ENCODE results near the gene DLGAP4.

DLGAP4 gene

GRCh38 chr20:36320261-36320897 lies 14.2 kb downstream of the DLGAP4 start:
- peaks cover 2 to 4% of the 10 kb centered on the region in 2 donors for H3K36me3 Mint-ChIP-seq
- DNase-seq (no peak), ATAC-seq (replicated peaks) (no peak)
- H3K9me3 Mint-ChIP-seq = peaks cover 5% of the 10 kb centered on the region in 2 donors
- no peaks in the 10 kb centered on the region for H3K4me1 Mint-ChIP-seq
- H3K27ac Mint-ChIP-seq = no peak overlapping the region
- no peak overlapping the region for H3K4me3 Mint-ChIP-seq
- H3K27me3 Mint-ChIP-seq = peaks cover 20 to 26% of the 10 kb centered on the region in 2 donors

- Mint-ChIP-seq H3K27ac (no peak overlapping the region), H3K9me3 (peaks cover 6 to 7% of the 10 kb centered on the region in 2 donors), H3K27me3 (peaks cover 20 to 23% of the 10 kb centered on the region in 2 donors), H3K4me1 (no peaks in the 10 kb centered on the region), H3K4me3 (no peak overlapping the region), H3K36me3 (peaks cover 2 to 4% of the 10 kb centered on the region in 2 donors)
- ATAC-seq (replicated peaks) (no peak), DNase-seq (no peak)
Observed at GRCh38 chr20:36320898-36321695, 15.0 kb downstream of the DLGAP4 start.

GRCh38 chr20:36322131-36322530 lies 16.0 kb downstream of the DLGAP4 start:
- H3K27me3 Mint-ChIP-seq = peaks cover 18 to 20% of the 10 kb centered on the region in 2 donors
- H3K27ac Mint-ChIP-seq = no peak overlapping the region
- ATAC-seq (replicated peaks) (peak in 1 of 2 donors; percentile 12), DNase-seq (no peak)
- peaks cover 2 to 7% of the 10 kb centered on the region in 2 donors for H3K36me3 Mint-ChIP-seq
- no peaks in the 10 kb centered on the region for H3K4me1 Mint-ChIP-seq
- no peak overlapping the region for H3K4me3 Mint-ChIP-seq
- H3K9me3 Mint-ChIP-seq = peaks cover 7 to 10% of the 10 kb centered on the region in 2 donors

- H3K27me3 Mint-ChIP-seq = peaks cover 35 to 38% of the 10 kb centered on the region in 2 donors
- ATAC-seq (replicated peaks) (no peak), DNase-seq (no peak)
- H3K4me3 Mint-ChIP-seq = no peak overlapping the region
- no peaks in the 10 kb centered on the region for H3K4me1 Mint-ChIP-seq
- H3K36me3 Mint-ChIP-seq = peaks cover 0 to 3% of the 10 kb centered on the region in 2 donors
- H3K27ac Mint-ChIP-seq = no peak overlapping the region
- peaks cover 4 to 5% of the 10 kb centered on the region in 2 donors for H3K9me3 Mint-ChIP-seq
Observed at GRCh38 chr20:36330091-36330490, 24.0 kb downstream of the DLGAP4 start.

- H3K36me3 Mint-ChIP-seq = peaks cover 0 to 1% of the 10 kb centered on the region in 2 donors
- no peak for DNase-seq
- peaks cover 46 to 49% of the 10 kb centered on the region in 2 donors for H3K27me3 Mint-ChIP-seq
- H3K4me3 Mint-ChIP-seq = no peak overlapping the region
- no peaks in the 10 kb centered on the region for H3K4me1 Mint-ChIP-seq
- H3K9me3 Mint-ChIP-seq = peaks cover under 1 to 1% of the 10 kb centered on the region in 2 donors
- no peak for ATAC-seq (replicated peaks)
- no peak overlapping the region for H3K27ac Mint-ChIP-seq
Observed at GRCh38 chr20:36331209-36331608, 25.1 kb downstream of the DLGAP4 start.

- H3K36me3 Mint-ChIP-seq = no peaks in the 10 kb centered on the region
- H3K4me3 Mint-ChIP-seq = no peak overlapping the region
- H3K4me1 Mint-ChIP-seq = no peaks in the 10 kb centered on the region
- peaks cover 61 to 69% of the 10 kb centered on the region in 2 donors for H3K27me3 Mint-ChIP-seq
- ATAC-seq (replicated peaks) (no peak), DNase-seq (no peak)
- no peaks in the 10 kb centered on the region for H3K9me3 Mint-ChIP-seq
- H3K27ac Mint-ChIP-seq = no peak overlapping the region
Observed at GRCh38 chr20:36333841-36334240, 27.7 kb downstream of the DLGAP4 start.

- H3K27me3 Mint-ChIP-seq = peaks cover 63 to 72% of the 10 kb centered on the region in 2 donors
- H3K4me1 Mint-ChIP-seq = peaks cover 1 to 2% of the 10 kb centered on the region in 2 donors
- no peaks in the 10 kb centered on the region for H3K9me3 Mint-ChIP-seq
- H3K27ac Mint-ChIP-seq = no peak overlapping the region
- DNase-seq (no peak), ATAC-seq (replicated peaks) (no peak)
- no peak overlapping the region for H3K4me3 Mint-ChIP-seq
- no peaks in the 10 kb centered on the region for H3K36me3 Mint-ChIP-seq
Observed at GRCh38 chr20:36334281-36335205, 28.4 kb downstream of the DLGAP4 start.

- no peak for DNase-seq
- Mint-ChIP-seq H3K4me1 (peaks cover 8 to 10% of the 10 kb centered on the region in 2 donors), H3K4me3 (no peak overlapping the region), H3K9me3 (no peaks in the 10 kb centered on the region), H3K36me3 (no peaks in the 10 kb centered on the region), H3K27me3 (peaks cover 71 to 80% of the 10 kb centered on the region in 2 donors), H3K27ac (no peak overlapping the region)
- no peak for ATAC-seq (replicated peaks)
Observed at GRCh38 chr20:36335206-36335870, 29.2 kb downstream of the DLGAP4 start.

GRCh38 chr20:36336204-36336603 lies 30.1 kb downstream of the DLGAP4 start:
- Mint-ChIP-seq H3K9me3 (no peaks in the 10 kb centered on the region), H3K27me3 (peaks cover 75 to 86% of the 10 kb centered on the region in 2 donors), H3K4me1 (peaks cover 9 to 15% of the 10 kb centered on the region in 2 donors), H3K4me3 (no peak overlapping the region), H3K36me3 (no peaks in the 10 kb centered on the region), H3K27ac (no peak overlapping the region)
- ATAC-seq (replicated peaks) (no peak), DNase-seq (no peak)

- H3K9me3 Mint-ChIP-seq = no peaks in the 10 kb centered on the region
- DNase-seq (no peak), ATAC-seq (replicated peaks) (no peak)
- H3K4me1 Mint-ChIP-seq = peaks cover 9 to 15% of the 10 kb centered on the region in 2 donors
- no peak overlapping the region for H3K4me3 Mint-ChIP-seq
- peaks cover 71 to 86% of the 10 kb centered on the region in 2 donors for H3K27me3 Mint-ChIP-seq
- H3K27ac Mint-ChIP-seq = no peak overlapping the region
- no peaks in the 10 kb centered on the region for H3K36me3 Mint-ChIP-seq
Observed at GRCh38 chr20:36336954-36337704, 31.0 kb downstream of the DLGAP4 start.

- H3K36me3 Mint-ChIP-seq = no peaks in the 10 kb centered on the region
- peaks cover 9 to 15% of the 10 kb centered on the region in 2 donors for H3K4me1 Mint-ChIP-seq
- no peak overlapping the region for H3K4me3 Mint-ChIP-seq
- peaks cover 72 to 88% of the 10 kb centered on the region in 2 donors for H3K27me3 Mint-ChIP-seq
- H3K9me3 Mint-ChIP-seq = no peaks in the 10 kb centered on the region
- ATAC-seq (replicated peaks) (no peak), DNase-seq (no peak)
- no peak overlapping the region for H3K27ac Mint-ChIP-seq
Observed at GRCh38 chr20:36337886-36338285, 31.7 kb downstream of the DLGAP4 start.

GRCh38 chr20:36339646-36340592 lies 33.8 kb downstream of the DLGAP4 start:
- Mint-ChIP-seq H3K4me1 (peaks cover 9 to 15% of the 10 kb centered on the region in 2 donors), H3K27ac (peak overlapping the region; percentile 47), H3K27me3 (peaks cover 57 to 77% of the 10 kb centered on the region in 2 donors), H3K9me3 (no peaks in the 10 kb centered on the region), H3K36me3 (no peaks in the 10 kb centered on the region), H3K4me3 (no peak overlapping the region)
- ATAC-seq (replicated peaks) (peak; percentile 49 to 76), DNase-seq (peak; percentile 5)
